ENCODE measurements around the gene BFSP2.

Gene BFSP2

DNA sequence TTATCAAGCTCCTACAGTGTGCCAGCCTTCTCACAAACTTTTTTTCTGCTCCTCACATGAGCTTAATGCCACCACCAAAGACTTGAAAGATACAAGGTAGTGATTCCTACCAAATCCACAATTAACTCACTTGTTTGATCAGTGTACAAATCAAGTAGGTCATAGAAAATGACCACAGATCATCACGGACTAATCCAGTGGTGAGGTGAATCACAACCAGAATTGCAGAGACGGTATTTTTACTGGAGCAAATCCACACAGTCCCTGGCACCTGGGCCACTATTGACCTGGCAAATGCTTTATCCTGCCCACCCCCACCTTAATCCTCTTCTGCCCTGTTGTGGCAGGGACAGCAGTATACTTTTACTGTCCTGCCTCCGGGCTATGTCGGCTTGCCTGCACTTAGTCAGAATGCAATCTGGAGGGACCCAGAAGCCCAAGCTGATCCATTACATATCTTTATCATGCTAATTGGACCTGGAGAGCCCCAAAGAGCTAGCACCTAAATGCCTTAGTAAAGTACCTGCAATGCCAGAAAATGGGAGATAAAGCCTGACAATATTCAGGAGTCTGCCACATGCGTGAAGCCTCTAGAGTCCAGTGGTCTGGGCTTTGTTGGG, 89.7 kb downstream of the BFSP2 start:
- peak overlapping the region; percentile 35 for H3K4me2 ChIP-seq (ENCODE audit: low read depth, low read length, poor library complexity, severe bottlenecking)

DNA sequence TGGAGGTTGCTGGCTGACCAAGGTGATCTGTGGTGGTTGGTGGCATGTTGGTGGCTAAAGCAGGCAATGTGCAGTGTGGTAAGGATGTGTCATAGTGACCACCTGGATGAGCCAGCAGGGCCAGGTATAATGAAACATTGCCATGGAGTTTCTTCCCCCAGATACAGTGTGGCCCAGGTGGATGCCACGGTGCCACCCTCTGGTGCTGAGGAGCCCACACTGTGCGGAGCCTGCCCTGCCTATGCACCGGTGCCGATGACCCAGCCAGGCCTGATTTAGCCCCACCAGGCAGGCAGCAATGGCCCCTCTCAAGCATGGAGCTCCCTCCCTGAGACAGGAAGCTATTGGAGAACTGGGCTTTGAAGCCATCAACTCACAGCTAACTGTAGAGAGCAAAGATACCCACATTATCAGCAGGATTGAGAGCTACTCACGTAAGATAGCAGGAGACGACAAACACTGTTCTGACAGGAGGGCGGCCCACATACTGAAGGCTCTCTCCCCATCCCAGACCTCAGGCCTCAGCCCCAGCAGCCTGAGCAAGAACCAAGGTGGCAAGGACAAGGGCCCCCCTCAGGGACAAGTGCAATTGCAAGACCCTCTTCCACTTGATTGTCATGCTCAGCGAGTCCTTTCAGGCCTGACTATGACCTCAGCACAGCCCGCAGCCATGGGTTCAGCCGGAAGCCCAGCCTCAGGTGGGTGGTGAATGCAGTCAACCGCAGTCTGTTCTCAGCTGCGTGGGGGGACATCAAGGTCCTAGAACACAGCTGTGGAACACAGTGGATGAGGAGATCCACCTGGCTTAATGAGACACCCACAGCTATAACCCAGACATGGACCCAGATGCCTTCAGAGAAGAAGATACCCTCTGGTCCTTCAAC, 90.9 kb downstream of the BFSP2 start:
- no peaks in the 10 kb centered on the region for H4K20me1 ChIP-seq (ENCODE audit: insufficient read depth, low read length, poor library complexity, severe bottlenecking)
- H2AFZ ChIP-seq (ENCODE audit: low read length): no peak overlapping the region
- no peaks in the 10 kb centered on the region for H3K79me2 ChIP-seq (ENCODE audit: insufficient read depth, low read length)
- H3K36me3 ChIP-seq (ENCODE audit: insufficient read depth, low read length): no peaks in the 10 kb centered on the region
- H3K9me2 ChIP-seq (replicated peaks; ENCODE audit: low read depth, low read length): no peaks in the 10 kb centered on the region
- H3K4me3 ChIP-seq (ENCODE audit: low read length, poor library complexity, severe bottlenecking): no peak overlapping the region
- H3K9me3 ChIP-seq (ENCODE audit: insufficient read depth, low read depth, low read length): peaks cover 7% of the 10 kb centered on the region; the same call in 1 of the 2 replicates
- H3K4me1 ChIP-seq (ENCODE audit: insufficient read depth, low read length, poor library complexity, severe bottlenecking): peaks cover 11% of the 10 kb centered on the region
- no peak overlapping the region for H3K9ac ChIP-seq (ENCODE audit: low read depth, low read length, poor library complexity, severe bottlenecking)
- H3F3A ChIP-seq (ENCODE audit: low read depth): no peaks in the 10 kb centered on the region
- no peak overlapping the region for H3K4me2 ChIP-seq (ENCODE audit: low read depth, low read length, poor library complexity, severe bottlenecking)
- no peaks in the 10 kb centered on the region for H3K27me3 ChIP-seq (ENCODE audit: insufficient read depth, low read length, poor library complexity, severe bottlenecking)
- no peak for TF ChIP-seq EZH2phosphoT487 (IDR thresholded peaks at IDR 0.05; ENCODE audit: borderline replicate concordance)
- TF ChIP-seq, protein P1, sequence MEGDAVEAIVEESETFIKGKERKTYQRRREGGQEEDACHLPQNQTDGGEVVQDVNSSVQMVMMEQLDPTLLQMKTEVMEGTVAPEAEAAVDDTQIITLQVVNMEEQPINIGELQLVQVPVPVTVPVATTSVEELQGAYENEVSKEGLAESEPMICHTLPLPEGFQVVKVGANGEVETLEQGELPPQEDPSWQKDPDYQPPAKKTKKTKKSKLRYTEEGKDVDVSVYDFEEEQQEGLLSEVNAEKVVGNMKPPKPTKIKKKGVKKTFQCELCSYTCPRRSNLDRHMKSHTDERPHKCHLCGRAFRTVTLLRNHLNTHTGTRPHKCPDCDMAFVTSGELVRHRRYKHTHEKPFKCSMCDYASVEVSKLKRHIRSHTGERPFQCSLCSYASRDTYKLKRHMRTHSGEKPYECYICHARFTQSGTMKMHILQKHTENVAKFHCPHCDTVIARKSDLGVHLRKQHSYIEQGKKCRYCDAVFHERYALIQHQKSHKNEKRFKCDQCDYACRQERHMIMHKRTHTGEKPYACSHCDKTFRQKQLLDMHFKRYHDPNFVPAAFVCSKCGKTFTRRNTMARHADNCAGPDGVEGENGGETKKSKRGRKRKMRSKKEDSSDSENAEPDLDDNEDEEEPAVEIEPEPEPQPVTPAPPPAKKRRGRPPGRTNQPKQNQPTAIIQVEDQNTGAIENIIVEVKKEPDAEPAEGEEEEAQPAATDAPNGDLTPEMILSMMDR (conservative IDR thresholded peaks at IDR 0.05; ENCODE audit: low read length): no peak

More for the DNA sequence above, 89.7 kb downstream of the BFSP2 start:
- H3K9me2 ChIP-seq (replicated peaks; ENCODE audit: low read depth, low read length): no peaks in the 10 kb centered on the region
- peaks cover 11% of the 10 kb centered on the region for H3K4me1 ChIP-seq (ENCODE audit: insufficient read depth, low read length, poor library complexity, severe bottlenecking)
- peaks cover 7% of the 10 kb centered on the region; the same call in 1 of the 2 replicates for H3K9me3 ChIP-seq (ENCODE audit: insufficient read depth, low read depth, low read length)
- H3K79me2 ChIP-seq (ENCODE audit: insufficient read depth, low read length): no peaks in the 10 kb centered on the region
- no peak for TF ChIP-seq EZH2phosphoT487 (IDR thresholded peaks at IDR 0.05; ENCODE audit: borderline replicate concordance)
- TF ChIP-seq, protein P1 (conservative IDR thresholded peaks at IDR 0.05; ENCODE audit: low read length): no peak
- H3F3A ChIP-seq (ENCODE audit: low read depth): no peaks in the 10 kb centered on the region
- H2AFZ ChIP-seq (ENCODE audit: low read length): peak overlapping the region; percentile 44; the same call in 1 of the 2 replicates
- H3K27me3 ChIP-seq (ENCODE audit: insufficient read depth, low read length, poor library complexity, severe bottlenecking): no peaks in the 10 kb centered on the region
- H4K20me1 ChIP-seq (ENCODE audit: insufficient read depth, low read length, poor library complexity, severe bottlenecking): no peaks in the 10 kb centered on the region
- no peak overlapping the region for H3K4me3 ChIP-seq (ENCODE audit: low read length, poor library complexity, severe bottlenecking)
- H3K9ac ChIP-seq (ENCODE audit: low read depth, low read length, poor library complexity, severe bottlenecking): no peak overlapping the region
- H3K36me3 ChIP-seq (ENCODE audit: insufficient read depth, low read length): no peaks in the 10 kb centered on the region

DNA sequence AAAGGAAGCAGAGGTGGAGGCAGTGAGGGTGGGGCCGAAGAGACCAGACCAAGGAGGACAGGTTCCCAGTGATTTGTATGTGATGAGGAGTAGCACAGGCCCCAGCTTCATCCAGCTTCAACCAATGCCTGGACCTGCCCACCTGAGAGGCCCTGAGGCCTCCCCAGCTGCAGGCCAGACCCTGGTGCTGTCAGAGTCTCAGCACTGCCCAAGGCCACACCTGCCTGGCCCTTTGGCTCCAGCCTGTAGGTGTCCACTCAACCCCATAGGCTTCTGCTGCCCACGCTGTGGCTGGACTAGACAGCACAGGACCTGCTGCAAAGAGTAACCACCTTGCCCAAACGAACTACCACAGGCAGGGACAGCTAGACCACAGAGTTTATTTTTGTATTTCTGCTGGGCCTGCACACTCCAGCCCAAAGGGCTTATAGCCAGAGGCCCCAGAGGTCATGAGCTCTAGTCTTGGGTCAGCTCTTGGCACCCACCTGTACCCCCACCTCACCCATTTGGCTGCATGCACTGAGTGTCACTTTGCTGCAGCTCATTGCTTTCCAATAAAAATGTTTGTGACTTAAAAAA, 91.7 kb downstream of the BFSP2 start:
- Histone ChIP-seq H3F3A (ENCODE audit: low read depth) (no peaks in the 10 kb centered on the region), H4K20me1 (ENCODE audit: insufficient read depth, low read length, poor library complexity, severe bottlenecking) (no peaks in the 10 kb centered on the region), H3K4me1 (ENCODE audit: insufficient read depth, low read length, poor library complexity, severe bottlenecking) (peaks cover 11% of the 10 kb centered on the region), H2AFZ (ENCODE audit: low read length) (no peak overlapping the region), H3K4me3 (ENCODE audit: low read length, poor library complexity, severe bottlenecking) (no peak overlapping the region), H3K4me2 (ENCODE audit: low read depth, low read length, poor library complexity, severe bottlenecking) (no peak overlapping the region), H3K9me2 (replicated peaks; ENCODE audit: low read depth, low read length) (no peaks in the 10 kb centered on the region), H3K27me3 (ENCODE audit: insufficient read depth, low read length, poor library complexity, severe bottlenecking) (no peaks in the 10 kb centered on the region), H3K36me3 (ENCODE audit: insufficient read depth, low read length) (no peaks in the 10 kb centered on the region), H3K79me2 (ENCODE audit: insufficient read depth, low read length) (no peaks in the 10 kb centered on the region), H3K9me3 (ENCODE audit: insufficient read depth, low read depth, low read length) (peaks cover 4% of the 10 kb centered on the region; the same call in 1 of the 2 replicates), H3K9ac (ENCODE audit: low read depth, low read length, poor library complexity, severe bottlenecking) (no peak overlapping the region)
- TF ChIP-seq, protein P1 (conservative IDR thresholded peaks at IDR 0.05; ENCODE audit: low read length): no peak
- no peak for TF ChIP-seq EZH2phosphoT487 (IDR thresholded peaks at IDR 0.05; ENCODE audit: borderline replicate concordance)
